Stimulated activated naive B cell treated with anti-CD40 and anti-IgM and Interleukin-4, amounts not matched to agents 10 μg/mL and 1 μg/mL and 100 μg/mL, for 72 hours (primary cell): ENCODE results near the gene TSPEAR.
"Not testable (repeated sequence)": the region's sequence is repeated elsewhere in the genome, so short reads cannot be mapped to it uniquely, and the experiment has no call there.

Experiments
- ATAC-seq, 2 donors: fragments of 150-1000 bp; cut with Tn5 transposase; replicated peaks; 2 replicates each; pipeline ENCODE4 v1.10.0; 2021; ENCODE audit warnings: moderate library complexity in 1 of 2
- DNase-seq: peaks from one replicate; pipeline ENCODE4 v3.0.0; 2021
- H3K27ac Mint-ChIP-seq: one replicate; pipeline ENCODE4 v1.8.0; 2022; ENCODE audit warnings: mild to moderate bottlenecking, mixed read lengths
- H3K27me3 Mint-ChIP-seq, 2 donors: one replicate each; pipeline ENCODE4 v1.8.0; 2022; ENCODE audit warnings: mixed read lengths in 2 of 2
- H3K36me3 Mint-ChIP-seq, 2 donors: one replicate each; pipeline ENCODE4 v1.8.0; 2022; ENCODE audit warnings: mixed read lengths in 2 of 2, mild to moderate bottlenecking in 1 of 2
- H3K4me1 Mint-ChIP-seq, 2 donors: one replicate each; pipeline ENCODE4 v1.8.0; 2022; ENCODE audit warnings: mixed read lengths in 2 of 2, mild to moderate bottlenecking in 1 of 2
- H3K4me3 Mint-ChIP-seq, 2 donors: one replicate each; pipeline ENCODE4 v1.8.0; 2022; ENCODE audit warnings: mild to moderate bottlenecking in 2 of 2, mixed read lengths in 2 of 2, moderate library complexity in 1 of 2
- H3K9me3 Mint-ChIP-seq, 2 donors: one replicate each; pipeline ENCODE4 v1.8.0; 2022; ENCODE audit warnings: mixed read lengths in 2 of 2, mild to moderate bottlenecking in 1 of 2

The TSPEAR gene

GRCh38 chr21:44682580-44683151 is 28.7 kb downstream of the TSPEAR start:
- Mint-ChIP-seq H3K9me3 (no peaks in the 10 kb centered on the region), H3K36me3 (no peaks in the 10 kb centered on the region), H3K27ac (no peak overlapping the region), H3K4me3 (no peak overlapping the region), H3K4me1 (peaks cover 0 to 2% of the 10 kb centered on the region in 2 donors), H3K27me3 (peaks cover 60 to 67% of the 10 kb centered on the region in 2 donors)
- ATAC-seq: no peak
- DNase-seq: no peak

DNA sequence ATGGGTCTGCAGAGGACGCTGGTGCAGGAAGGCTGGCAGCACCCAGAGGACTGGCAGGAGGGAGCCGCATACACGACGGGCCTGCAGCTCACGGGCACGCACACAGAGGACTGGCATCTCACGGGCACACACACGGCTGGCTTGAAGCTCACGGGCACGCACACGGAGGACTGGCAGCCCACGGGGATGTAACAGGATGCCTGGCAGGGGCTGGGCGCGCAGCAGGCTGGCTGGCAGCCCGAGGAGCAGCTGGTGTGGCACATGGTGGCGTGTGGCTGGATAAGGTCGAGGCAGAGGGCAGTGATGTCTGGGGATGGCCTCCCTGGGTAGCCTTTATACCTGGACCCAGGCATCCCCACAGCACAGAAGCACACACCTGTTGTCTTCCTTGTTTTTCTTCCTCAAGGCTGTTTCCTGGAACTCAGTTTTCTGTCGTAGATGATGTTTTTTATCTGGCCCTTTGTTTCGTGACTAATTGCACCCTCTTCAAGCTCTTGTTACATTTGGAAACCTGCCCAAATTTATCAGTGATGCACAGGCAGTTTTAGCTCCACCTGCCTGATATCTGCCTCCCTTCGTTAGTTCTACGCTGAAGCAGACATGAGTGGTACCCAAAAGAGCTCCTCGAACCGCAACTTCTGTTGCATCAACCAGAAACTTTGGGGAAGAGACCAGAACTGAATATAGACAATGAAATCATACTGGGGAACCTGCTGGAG is 29.4 kb downstream of the TSPEAR start, which contains the start of gene KRTAP12-1:
Gene KRTAP12-1, minus strand, starts transcription at position 303 of the 719 bp plus-strand sequence. Its CDS starts 40 bp downstream, at position 263.
- no peaks in the 10 kb centered on the region for H3K36me3 Mint-ChIP-seq
- DNase-seq: no peak
- H3K27me3 Mint-ChIP-seq: peaks cover 59 to 67% of the 10 kb centered on the region in 2 donors
- H3K4me3 Mint-ChIP-seq: no peak within 1 kb of the TSS
- ATAC-seq: no peak
- peaks cover 0 to 2% of the 10 kb centered on the region in 2 donors for H3K4me1 Mint-ChIP-seq
- no peak within 1 kb of the TSS for H3K27ac Mint-ChIP-seq
- H3K9me3 Mint-ChIP-seq: no peaks in the 10 kb centered on the region

DNA sequence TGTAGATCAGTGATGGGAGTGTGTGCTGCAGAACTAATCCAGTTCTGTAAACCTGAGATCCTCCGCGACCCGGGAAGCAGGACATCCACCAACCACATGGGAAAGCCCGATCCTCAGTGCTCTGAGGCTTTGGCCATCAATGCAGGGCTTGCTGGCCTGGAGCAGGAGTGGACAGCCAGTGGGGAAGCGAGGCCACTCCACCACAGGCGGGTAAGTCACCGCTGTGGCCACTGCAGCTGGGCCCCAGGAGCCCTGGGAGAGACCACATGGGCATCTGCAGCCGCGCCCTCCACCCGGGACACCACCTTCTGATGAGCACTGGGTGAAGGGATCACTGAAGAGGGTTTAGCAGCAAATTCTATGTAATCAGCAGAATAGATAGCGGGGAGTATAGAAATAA is 30.2 kb downstream of the TSPEAR start:
- no peak for DNase-seq

GRCh38 chr21:44677881-44678280 is 33.5 kb downstream of the TSPEAR start:
- H3K36me3 Mint-ChIP-seq: no peaks in the 10 kb centered on the region
- no peak for DNase-seq
- peaks cover 4 to 9% of the 10 kb centered on the region in 2 donors for H3K9me3 Mint-ChIP-seq
- H3K27me3 Mint-ChIP-seq: peaks cover 48 to 49% of the 10 kb centered on the region in 2 donors
- H3K27ac Mint-ChIP-seq: no peak overlapping the region
- ATAC-seq: no peak
- no peak overlapping the region for H3K4me3 Mint-ChIP-seq
- H3K4me1 Mint-ChIP-seq: no peaks in the 10 kb centered on the region

More for the DNA sequence above, 30.2 kb downstream of the TSPEAR start:
- Mint-ChIP-seq H3K27me3 (peaks cover 57 to 64% of the 10 kb centered on the region in 2 donors), H3K4me1 (no peaks in the 10 kb centered on the region), H3K9me3 (no peaks in the 10 kb centered on the region), H3K36me3 (no peaks in the 10 kb centered on the region), H3K4me3 (no peak overlapping the region), H3K27ac (no peak overlapping the region)
- no peak for ATAC-seq

- no peaks in the 10 kb centered on the region for H3K4me1 Mint-ChIP-seq
- no peak overlapping the region for H3K27ac Mint-ChIP-seq
- DNase-seq (no peak), ATAC-seq (no peak)
- peaks cover 23 to 29% of the 10 kb centered on the region in 2 donors for H3K27me3 Mint-ChIP-seq
- peaks cover 14 to 22% of the 10 kb centered on the region in 2 donors for H3K9me3 Mint-ChIP-seq
- H3K36me3 Mint-ChIP-seq: peaks cover 0 to 1% of the 10 kb centered on the region in 2 donors
- H3K4me3 Mint-ChIP-seq: no peak overlapping the region
Observed at GRCh38 chr21:44671911-44672310, 39.5 kb downstream of the TSPEAR start.

DNA sequence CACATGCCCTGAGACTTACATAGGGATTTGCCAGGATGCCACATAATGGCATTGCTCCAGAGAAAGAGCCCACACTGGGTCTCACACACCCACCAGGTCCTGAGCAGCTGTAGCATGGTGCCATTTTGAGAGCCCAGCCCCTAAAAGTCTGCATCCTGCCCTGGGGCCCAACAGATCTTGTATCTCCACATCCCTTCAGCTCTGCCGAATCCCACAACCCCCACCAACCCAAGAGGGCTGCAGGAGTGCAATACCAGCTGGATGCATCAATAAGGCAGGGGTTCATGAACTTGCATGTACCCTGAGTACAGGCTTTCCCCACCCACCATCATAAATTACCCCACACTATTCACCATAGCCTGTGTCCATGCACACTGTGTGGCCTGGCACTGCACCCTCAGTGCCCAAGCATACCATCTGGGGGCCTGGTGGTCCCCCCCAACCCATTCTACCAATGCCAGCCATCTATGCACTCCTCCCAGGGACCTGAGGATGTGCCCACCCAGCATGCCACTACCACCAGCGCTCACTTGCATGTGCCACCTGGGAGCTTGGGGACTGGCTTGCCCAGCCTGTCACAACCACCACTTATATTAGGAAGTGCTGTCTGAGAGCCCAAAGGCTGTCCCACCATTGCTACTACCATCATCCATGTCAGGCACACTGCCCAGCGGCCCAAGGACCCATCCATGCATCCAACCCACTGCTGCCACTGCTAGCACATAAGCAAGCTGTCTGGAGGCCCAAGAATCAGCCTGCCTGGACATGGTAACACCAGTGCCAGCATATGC is 40.5 kb downstream of the TSPEAR start:
- Mint-ChIP-seq H3K4me1 (no peaks in the 10 kb centered on the region), H3K4me3 (no peak overlapping the region), H3K36me3 (peaks cover 0 to 1% of the 10 kb centered on the region in 2 donors), H3K9me3 (peaks cover 14 to 22% of the 10 kb centered on the region in 2 donors), H3K27ac (no peak overlapping the region), H3K27me3 (peaks cover 27 to 30% of the 10 kb centered on the region in 2 donors)
- ATAC-seq: no peak
- DNase-seq: no peak

DNA sequence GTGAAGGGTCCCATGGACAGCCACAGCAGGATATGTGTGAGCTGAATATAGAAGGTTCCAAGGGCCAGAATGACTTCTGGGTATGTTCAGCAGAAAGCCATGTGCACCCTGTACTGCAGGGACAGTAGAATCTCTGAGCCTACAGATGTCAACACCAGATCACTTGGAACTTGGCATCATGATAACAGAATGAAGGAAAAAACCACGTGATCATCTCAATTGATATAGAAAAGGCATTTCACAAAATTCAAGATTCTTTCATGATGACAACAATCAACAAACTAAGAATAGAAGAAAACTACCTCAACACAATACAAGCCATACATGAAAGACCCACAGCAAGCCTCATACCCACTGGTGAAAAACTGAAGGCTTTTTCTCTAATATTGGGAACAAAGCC is 43.8 kb downstream of the TSPEAR start:
- H3K27ac Mint-ChIP-seq: no peak overlapping the region
- H3K4me1 Mint-ChIP-seq: no peaks in the 10 kb centered on the region
- ATAC-seq: no peak
- H3K9me3 Mint-ChIP-seq: peaks cover 10 to 12% of the 10 kb centered on the region in 2 donors
- no peak overlapping the region for H3K4me3 Mint-ChIP-seq
- peaks cover 0 to 1% of the 10 kb centered on the region in 2 donors for H3K36me3 Mint-ChIP-seq
- H3K27me3 Mint-ChIP-seq: peaks cover 28 to 36% of the 10 kb centered on the region in 2 donors
- no peak for DNase-seq

- H3K4me3 Mint-ChIP-seq: no peak within 1 kb of the TSS
- DNase-seq: no peak
- H3K36me3 Mint-ChIP-seq: peaks cover 1 to 3% of the 10 kb centered on the region in 2 donors
- no peaks in the 10 kb centered on the region for H3K4me1 Mint-ChIP-seq
- no peak for ATAC-seq
- H3K27ac Mint-ChIP-seq: no peak within 1 kb of the TSS
- H3K27me3 Mint-ChIP-seq: peaks cover 37 to 41% of the 10 kb centered on the region in 2 donors
- H3K9me3 Mint-ChIP-seq: peaks cover 9 to 12% of the 10 kb centered on the region in 2 donors
Observed at GRCh38 chr21:44666401-44667320, 44.7 kb downstream of the TSPEAR start, which contains the start of gene KRTAP12-2. Gene KRTAP12-2 (minus strand): TSS chr21:44666927. CDS start chr21:44666886, 41 bp downstream.

DNA sequence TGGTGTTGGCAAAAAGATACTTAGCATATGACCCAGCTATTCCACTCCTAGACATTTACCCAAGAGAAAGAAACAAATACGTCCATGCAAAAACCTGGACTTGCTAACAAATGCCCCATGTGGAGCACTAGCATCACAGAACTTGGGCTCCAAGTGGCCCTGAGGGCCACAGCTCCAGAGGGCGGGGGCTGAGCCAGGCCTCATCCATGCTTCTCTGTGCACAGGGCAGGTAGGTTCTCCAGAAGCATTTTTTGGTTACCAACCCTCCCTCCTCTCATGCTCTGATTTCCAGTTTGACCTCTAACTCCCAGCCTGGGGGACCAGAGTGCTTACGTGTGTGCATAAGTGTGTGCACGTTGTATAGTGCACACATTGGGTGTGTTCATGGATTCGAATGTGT is 46.7 kb downstream of the TSPEAR start:
- no peaks in the 10 kb centered on the region for H3K4me1 Mint-ChIP-seq
- no peak overlapping the region for H3K27ac Mint-ChIP-seq
- DNase-seq (no peak), ATAC-seq (no peak)
- H3K27me3 Mint-ChIP-seq: peaks cover 44 to 49% of the 10 kb centered on the region in 2 donors
- H3K4me3 Mint-ChIP-seq: no peak overlapping the region
- peaks cover 0 to 3% of the 10 kb centered on the region in 2 donors for H3K36me3 Mint-ChIP-seq
- H3K9me3 Mint-ChIP-seq: peaks cover 0 to 7% of the 10 kb centered on the region in 2 donors

GRCh38 chr21:44661567-44661966 is 49.8 kb downstream of the TSPEAR start:
- peaks cover 58 to 65% of the 10 kb centered on the region in 2 donors for H3K27me3 Mint-ChIP-seq
- peaks cover 11 to 22% of the 10 kb centered on the region in 2 donors for H3K9me3 Mint-ChIP-seq
- H3K4me3 Mint-ChIP-seq, H3K27ac Mint-ChIP-seq, H3K36me3 Mint-ChIP-seq, H3K4me1 Mint-ChIP-seq, ATAC-seq, DNase-seq: not testable (repeated sequence)

DNA sequence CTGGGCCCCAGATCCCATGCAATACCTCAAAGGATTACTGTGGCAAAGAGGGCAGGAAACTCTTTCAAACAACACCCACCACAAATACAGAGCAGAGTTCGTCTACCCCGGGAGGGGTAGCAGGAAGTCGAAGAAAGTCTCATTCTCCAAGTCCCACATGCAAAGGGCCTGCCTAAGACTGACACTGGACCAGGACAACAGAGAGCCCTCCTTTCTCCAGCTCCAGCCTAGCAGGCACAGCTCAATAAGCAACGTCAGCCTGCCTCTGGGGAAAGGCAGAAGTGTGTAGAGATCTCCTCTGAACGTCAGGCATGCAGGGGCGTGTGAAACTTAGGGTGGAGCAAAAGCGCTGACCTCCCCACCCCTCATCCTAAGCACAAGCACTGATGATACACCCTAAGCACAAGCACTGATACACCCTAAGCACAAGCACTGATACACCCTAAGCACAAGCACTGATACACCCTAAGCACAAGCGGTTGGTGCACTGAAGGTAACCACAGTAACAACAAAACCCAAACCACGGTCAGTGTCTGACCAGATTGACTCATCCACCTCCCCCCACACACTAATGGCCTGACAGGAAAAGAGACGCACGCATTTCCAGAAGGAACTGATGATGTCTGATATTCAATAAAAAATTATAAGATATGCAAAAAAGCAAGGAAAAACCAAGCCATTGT is 52.3 kb downstream of the TSPEAR start:
- Mint-ChIP-seq H3K27me3 (peaks cover 46 to 50% of the 10 kb centered on the region in 2 donors), H3K9me3 (peaks cover 18 to 21% of the 10 kb centered on the region in 2 donors), H3K4me3 (no peak overlapping the region), H3K4me1 (no peaks in the 10 kb centered on the region), H3K36me3 (peaks cover 0 to 8% of the 10 kb centered on the region in 2 donors), H3K27ac (no peak overlapping the region)
- ATAC-seq (no peak), DNase-seq (no peak)

- Mint-ChIP-seq H3K4me1 (no peaks in the 10 kb centered on the region), H3K36me3 (peaks cover 0 to 8% of the 10 kb centered on the region in 2 donors), H3K4me3 (no peak overlapping the region), H3K27me3 (peaks cover 46 to 54% of the 10 kb centered on the region in 2 donors), H3K9me3 (peaks cover 18 to 21% of the 10 kb centered on the region in 2 donors), H3K27ac (no peak overlapping the region)
- ATAC-seq (no peak), DNase-seq (no peak)
Observed at GRCh38 chr21:44658541-44658910, 52.8 kb downstream of the TSPEAR start.
